ENCODE data around the gene ZNF488. TPM values are rescaled to one million over a fixed set of nuclear protein-coding genes. Genes with fewer than 3 reads are reported as not detected.
"Not testable (repeated sequence)": the region's sequence is repeated elsewhere in the genome, so short reads cannot be mapped to it uniquely, and the experiment has no call there.

ZNF488 gene
- total RNA-seq, 2 experiments from 2014 or later, result 0.70 to 0.75 TPM

DNA sequence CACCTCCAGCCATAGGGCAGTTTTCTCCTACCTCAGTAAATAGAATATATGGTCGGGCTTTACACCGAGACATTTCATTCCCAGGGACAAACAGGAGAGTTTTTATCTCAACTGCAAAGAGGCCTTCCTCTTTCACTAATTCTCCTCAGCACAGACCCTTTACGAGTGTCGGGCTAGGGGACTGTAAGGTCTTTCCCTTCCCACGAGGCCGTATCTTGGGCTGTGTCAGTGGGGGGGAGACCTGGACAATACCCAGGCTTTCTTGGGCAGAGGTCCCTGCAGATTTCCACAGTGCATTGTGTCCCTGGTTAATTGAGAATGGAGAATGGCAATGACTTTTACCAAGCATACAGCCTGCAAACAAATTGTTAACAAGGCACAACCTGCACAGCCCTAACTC lies 13.2 kb upstream of the ZNF488 start:
- H3K4me1 Mint-ChIP-seq, result no peaks in the 10 kb centered on the region
- intact Hi-C loops (cut with DNase I, micrococcal nuclease), result no loop called here
- ATAC-seq (no peak), DNase-seq (no peak)
- no peak overlapping the region for H3K4me3 Mint-ChIP-seq
- no peak overlapping the region for H3K27ac Mint-ChIP-seq
- H3K36me3 Mint-ChIP-seq (ENCODE audit: low read depth), result no peaks in the 10 kb centered on the region
- H3K9me3 Mint-ChIP-seq (ENCODE audit: low read depth), result no peaks in the 10 kb centered on the region
- ChIA-PET CTCF (no interaction called here), POLR2A (no interaction called here)
- H3K27me3 Mint-ChIP-seq, result peaks cover 16% of the 10 kb centered on the region

DNA sequence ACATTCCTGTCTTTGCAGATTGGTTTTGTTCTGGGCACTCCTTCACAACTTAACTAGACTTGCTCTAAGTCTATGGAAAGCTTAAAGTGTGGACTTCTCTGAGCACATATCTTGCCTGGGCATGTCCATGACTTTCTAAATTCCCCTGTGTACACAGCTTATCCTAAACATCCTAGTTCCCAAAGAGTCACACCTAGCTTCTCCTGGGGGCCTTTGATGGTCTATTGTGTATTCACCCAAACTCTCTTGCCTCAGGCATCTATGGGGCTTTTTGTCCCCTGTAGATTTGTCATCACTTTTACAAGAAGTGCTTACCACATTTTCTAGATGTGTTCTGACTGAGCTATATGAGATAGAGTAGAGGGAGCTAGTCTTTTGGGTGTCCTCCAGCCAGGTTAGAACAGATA lies 12.2 kb upstream of the ZNF488 start:
- CTCF ChIA-PET, result interaction anchor here (0.7 to 1.1 kb wide), 2 partner anchors 9 to 13 kb away, joined by 3 read pairs; no protein-coding TSS in a partner anchor
- POLR2A ChIA-PET, result no interaction called here
- H3K4me3 Mint-ChIP-seq, result no peak overlapping the region

DNA sequence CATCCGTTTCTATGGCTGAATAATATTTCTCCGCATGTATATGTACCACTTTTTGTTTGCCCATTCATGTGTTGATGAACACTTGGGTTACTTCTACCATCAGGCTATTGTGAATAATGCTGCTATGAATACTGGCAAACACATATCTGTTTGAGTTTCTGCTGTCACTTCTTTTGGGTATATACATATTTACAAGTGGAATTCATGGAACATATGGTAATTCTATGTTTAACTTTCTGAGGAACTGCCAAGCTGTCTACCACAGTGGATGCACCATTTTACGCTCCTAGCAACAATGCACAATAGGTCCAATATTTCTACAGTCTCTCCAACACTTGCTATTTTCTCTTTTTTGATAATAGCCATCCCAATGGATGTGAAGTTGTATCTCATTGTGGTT lies 5.5 kb upstream of the ZNF488 start:
- H3K27me3 Mint-ChIP-seq, result peaks cover 18% of the 10 kb centered on the region
- no peaks in the 10 kb centered on the region for H3K36me3 Mint-ChIP-seq (ENCODE audit: low read depth)
- peaks cover 4% of the 10 kb centered on the region for H3K4me1 Mint-ChIP-seq
- H3K9me3 Mint-ChIP-seq (ENCODE audit: low read depth), result peaks cover 7% of the 10 kb centered on the region
- no peak overlapping the region for H3K27ac Mint-ChIP-seq
- no peak for ATAC-seq
- no peak for DNase-seq
- intact Hi-C loops (cut with DNase I, micrococcal nuclease), result no loop called here
- ChIA-PET POLR2A (no interaction called here), CTCF (no interaction called here)
- no peak overlapping the region for H3K4me3 Mint-ChIP-seq

More for the DNA sequence above, 12.2 kb upstream of the ZNF488 start:
- intact Hi-C loops (cut with DNase I, micrococcal nuclease), result no loop called here
- H3K27me3 Mint-ChIP-seq, result peaks cover 19% of the 10 kb centered on the region
- H3K36me3 Mint-ChIP-seq (ENCODE audit: low read depth), result no peaks in the 10 kb centered on the region
- no peaks in the 10 kb centered on the region for H3K4me1 Mint-ChIP-seq
- DNase-seq (no peak), ATAC-seq (peak; percentile 39)
- H3K9me3 Mint-ChIP-seq (ENCODE audit: low read depth), result no peaks in the 10 kb centered on the region
- H3K27ac Mint-ChIP-seq, result no peak overlapping the region

DNA sequence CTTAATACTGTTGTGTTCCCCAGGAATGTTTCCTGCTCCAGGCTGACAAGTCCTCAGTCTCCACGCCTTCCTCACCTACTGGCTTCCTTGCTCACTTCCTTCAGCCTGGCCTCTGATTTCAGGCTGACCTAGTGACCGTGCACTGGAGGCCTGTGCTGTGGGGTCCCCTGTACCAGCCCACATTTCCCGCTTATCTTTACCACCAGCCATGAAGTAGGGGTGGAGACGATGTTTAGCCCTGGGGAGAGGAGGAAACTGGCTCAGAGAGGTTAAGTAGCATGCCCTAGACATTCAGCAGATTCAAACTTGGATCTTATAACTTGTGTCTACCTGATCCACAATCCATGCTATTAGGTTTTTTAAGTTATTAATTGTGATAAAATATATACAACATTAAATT lies 4.8 kb upstream of the ZNF488 start:
- DNase-seq (no peak), ATAC-seq (no peak)
- Mint-ChIP-seq H3K27me3 (peaks cover 16% of the 10 kb centered on the region), H3K4me3 (no peak overlapping the region), H3K36me3 (ENCODE audit: low read depth) (no peaks in the 10 kb centered on the region), H3K9me3 (ENCODE audit: low read depth) (peaks cover 7% of the 10 kb centered on the region), H3K27ac (no peak overlapping the region), H3K4me1 (peaks cover 5% of the 10 kb centered on the region)
- intact Hi-C loops (cut with DNase I, micrococcal nuclease), result no loop called here
- ChIA-PET POLR2A (no interaction called here), CTCF (no interaction called here)

DNA sequence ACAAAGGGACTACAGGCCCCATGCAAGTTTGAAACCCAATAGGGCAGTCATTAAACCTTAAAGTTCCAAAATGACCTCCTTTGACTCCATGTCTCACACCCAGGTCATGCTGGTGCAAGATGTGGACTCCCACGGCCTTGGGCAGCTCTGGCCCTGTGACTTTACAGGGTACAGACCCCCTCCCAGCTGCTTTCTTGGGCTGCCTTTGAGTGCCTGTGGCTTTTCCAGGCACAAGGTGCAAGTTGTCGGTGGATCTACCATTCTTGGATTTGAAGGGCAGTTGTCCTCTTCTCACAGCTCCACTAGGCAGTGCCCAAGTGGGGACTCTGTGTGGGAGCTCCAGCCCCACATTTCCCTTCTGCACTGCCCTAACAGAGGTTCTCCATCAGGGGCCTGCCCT lies 2.0 kb upstream of the ZNF488 start:
- H3K36me3 Mint-ChIP-seq (ENCODE audit: low read depth); H3K4me3 Mint-ChIP-seq; intact Hi-C loops (cut with DNase I, micrococcal nuclease); CTCF ChIA-PET; DNase-seq; POLR2A ChIA-PET; H3K27ac Mint-ChIP-seq; H3K9me3 Mint-ChIP-seq (ENCODE audit: low read depth); ATAC-seq: not testable (repeated sequence)
- Mint-ChIP-seq H3K4me1 (peaks cover 12% of the 10 kb centered on the region), H3K27me3 (peaks cover 23% of the 10 kb centered on the region)

DNA sequence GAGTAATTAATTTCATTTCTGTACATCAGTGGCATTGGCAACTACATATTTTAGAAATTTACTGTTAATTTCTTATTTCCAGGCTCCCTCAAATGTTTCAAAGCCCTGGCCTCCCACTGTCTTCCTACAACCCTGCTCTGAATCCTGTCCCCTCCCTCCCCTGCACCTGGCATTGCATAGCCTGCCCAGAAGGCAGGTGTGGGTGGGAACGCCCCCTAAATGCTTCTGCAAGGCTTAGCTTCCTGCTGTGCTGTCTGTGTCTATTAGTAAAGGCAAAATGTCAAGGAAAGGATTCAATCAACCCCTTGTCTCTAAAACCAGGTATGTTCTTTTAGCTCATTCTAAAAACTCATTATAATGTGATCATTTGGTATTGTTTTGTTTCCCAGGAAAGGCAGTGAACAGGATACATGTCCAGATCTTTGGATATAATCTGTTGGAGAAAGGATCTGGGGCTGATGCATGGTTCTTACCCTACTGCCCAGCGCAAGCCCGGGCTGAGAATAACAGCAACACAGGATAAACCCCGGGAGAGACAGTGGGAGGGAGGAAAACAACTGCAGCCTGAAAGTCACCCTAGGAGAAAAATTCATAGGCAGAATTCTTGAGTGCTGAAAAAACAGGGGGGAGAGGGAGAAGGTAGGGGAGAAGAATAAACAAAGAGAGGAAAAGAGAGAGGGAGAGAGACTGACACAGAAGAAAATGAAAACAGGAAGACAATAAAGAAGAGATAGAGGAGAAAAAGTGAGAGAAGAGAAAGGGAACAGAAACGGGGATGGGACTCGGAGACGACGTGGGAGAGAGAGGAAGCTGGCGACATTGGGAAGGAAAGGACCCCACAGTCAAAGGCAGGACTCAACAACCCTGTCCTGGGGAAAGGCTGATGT lies 589 bp downstream of the ZNF488 start:
- ATAC-seq, result no peak

DNA sequence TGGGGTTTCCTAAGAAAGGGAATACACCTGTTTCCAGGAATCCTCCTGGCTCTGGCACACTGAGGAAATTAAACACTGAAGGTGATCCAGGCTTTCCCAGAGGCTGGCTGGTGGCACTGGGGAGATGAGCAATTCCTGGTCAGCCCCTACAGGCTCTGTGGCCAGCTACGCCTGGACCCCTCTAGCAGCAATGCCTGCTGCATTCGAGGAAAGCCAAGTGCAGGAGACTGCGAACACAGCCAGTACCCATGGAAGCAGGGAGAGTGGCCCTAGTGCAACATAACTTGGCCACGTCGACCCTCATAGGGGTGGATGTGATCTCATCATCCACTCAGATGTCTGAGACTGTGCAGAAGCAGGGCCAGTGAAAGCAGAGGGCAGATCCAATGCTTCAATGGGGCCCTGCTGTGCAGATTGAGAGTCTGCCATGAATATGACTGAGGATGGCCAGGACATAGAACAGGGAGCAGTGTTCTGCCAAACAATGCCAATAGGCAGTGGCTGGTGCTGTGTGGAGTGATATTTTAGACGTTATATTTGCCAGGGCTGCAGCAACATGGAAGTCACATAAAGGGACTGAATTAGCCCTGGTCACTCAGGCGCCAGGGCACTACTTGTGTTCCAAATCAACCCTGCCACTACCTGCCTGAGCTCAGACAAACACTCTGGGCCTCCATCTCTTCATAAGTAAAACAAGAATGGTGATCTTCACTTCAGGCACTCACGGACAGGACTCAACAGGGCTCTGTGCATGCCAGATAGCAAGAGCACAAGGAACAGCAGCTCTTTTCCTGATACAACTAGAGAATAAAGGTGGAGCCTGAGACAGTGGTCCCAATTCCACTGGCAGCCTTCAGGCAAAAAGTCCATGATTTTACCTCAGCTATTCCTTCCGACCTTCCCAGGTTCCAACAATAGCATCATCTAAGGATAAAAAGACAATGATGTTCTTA lies 2.4 kb downstream of the ZNF488 start:
- POLR2A ChIA-PET, result no interaction called here
- Mint-ChIP-seq H3K9me3 (ENCODE audit: low read depth) (no peaks in the 10 kb centered on the region), H3K4me3 (no peak overlapping the region), H3K36me3 (ENCODE audit: low read depth) (no peaks in the 10 kb centered on the region), H3K4me1 (peaks cover 16% of the 10 kb centered on the region), H3K27ac (no peak overlapping the region), H3K27me3 (peaks cover 40% of the 10 kb centered on the region)
- CTCF ChIA-PET, result interaction anchor here (0.8 to 1.5 kb wide), 2 partner anchors 9 to 1275 kb away, joined by 3 to 4 read pairs; no protein-coding TSS in a partner anchor
- ATAC-seq (no peak), DNase-seq (no peak)
- intact Hi-C loops (cut with DNase I, micrococcal nuclease), result loop anchor here in 1 of 2 experiments (2.0 kb wide), 1 partner anchor 1099 kb away; no protein-coding TSS in a partner anchor

More for the DNA sequence above, 589 bp downstream of the ZNF488 start:
- intact Hi-C loops (cut with DNase I, micrococcal nuclease), result no loop called here
- DNase-seq, result no peak
- POLR2A ChIA-PET, result no interaction called here
- Mint-ChIP-seq H3K27me3 (peaks cover 30% of the 10 kb centered on the region), H3K4me3 (peak overlapping the region; percentile 71), H3K27ac (peak overlapping the region; percentile 32), H3K36me3 (ENCODE audit: low read depth) (no peaks in the 10 kb centered on the region), H3K9me3 (ENCODE audit: low read depth) (peaks cover 7% of the 10 kb centered on the region), H3K4me1 (peaks cover 12% of the 10 kb centered on the region)
- CTCF ChIA-PET, result interaction anchor here (0.6 to 1.5 kb wide), 2 partner anchors 906 to 1276 kb away, joined by 3 to 4 read pairs; no protein-coding TSS in a partner anchor

DNA sequence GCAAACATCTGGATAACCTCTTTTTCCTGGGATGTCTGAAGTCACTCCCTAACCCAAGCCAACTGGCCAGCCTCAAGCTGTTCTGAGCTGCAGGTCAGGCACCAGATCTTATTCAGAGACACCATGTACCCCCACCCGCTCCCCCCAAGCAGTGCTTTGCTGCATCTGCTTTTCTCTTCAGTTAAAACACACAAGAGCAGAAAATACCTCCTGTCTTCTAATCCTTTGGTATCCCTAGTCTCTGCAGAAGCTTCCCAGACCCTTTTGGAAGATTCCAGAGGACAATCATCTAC lies 3.0 kb downstream of the ZNF488 start:
- Mint-ChIP-seq H3K4me3 (no peak overlapping the region), H3K27ac (no peak overlapping the region), H3K4me1 (peaks cover 16% of the 10 kb centered on the region), H3K9me3 (ENCODE audit: low read depth) (no peaks in the 10 kb centered on the region), H3K36me3 (ENCODE audit: low read depth) (no peaks in the 10 kb centered on the region), H3K27me3 (peaks cover 44% of the 10 kb centered on the region)
- DNase-seq, result no peak
- CTCF ChIA-PET, result interaction anchor here (0.8 kb wide), 1 partner anchor 8 kb away, joined by 3 read pairs; no protein-coding TSS in a partner anchor
- intact Hi-C loops (cut with DNase I, micrococcal nuclease), result loop anchor here in 1 of 2 experiments (2.0 kb wide), 1 partner anchor 1098 kb away; no protein-coding TSS in a partner anchor
- no peak for ATAC-seq
- POLR2A ChIA-PET, result no interaction called here

DNA sequence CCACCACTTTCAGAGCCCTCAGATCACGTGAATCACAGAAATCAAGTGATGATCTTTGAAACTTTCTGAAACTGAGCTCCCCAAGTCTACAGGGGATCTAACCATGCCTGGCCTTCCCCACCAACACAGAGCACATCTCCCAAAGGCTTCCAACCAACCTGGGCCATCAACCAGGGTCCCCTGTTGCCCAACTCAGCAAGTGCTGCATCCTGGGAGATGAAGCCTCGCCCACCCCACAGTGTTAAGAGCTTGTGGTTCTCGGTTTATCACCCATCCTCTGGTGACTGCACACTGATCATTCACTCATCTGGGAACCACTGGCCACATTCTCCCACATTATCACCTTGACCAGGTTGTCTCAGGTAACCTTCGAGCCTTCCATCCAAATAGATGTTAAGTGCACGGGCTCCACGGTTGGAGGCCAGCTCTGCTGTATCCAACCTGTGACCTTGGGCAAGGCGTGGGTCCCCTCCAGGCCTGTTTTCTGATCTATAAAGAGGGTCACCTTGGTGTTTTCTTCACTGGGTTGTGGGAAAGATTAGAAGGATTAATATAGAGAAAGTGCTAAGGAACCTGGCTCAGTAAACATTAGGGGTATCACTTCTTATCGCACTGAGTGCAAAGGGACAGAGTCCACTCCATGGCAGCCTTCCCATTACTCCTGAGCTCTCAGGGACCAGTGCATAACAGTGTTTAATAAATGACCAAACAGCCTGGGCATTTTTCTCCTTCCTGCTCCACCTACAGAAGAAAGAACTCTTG lies 3.6 kb downstream of the ZNF488 start:
- Mint-ChIP-seq H3K36me3 (ENCODE audit: low read depth) (no peaks in the 10 kb centered on the region), H3K4me1 (peaks cover 16% of the 10 kb centered on the region), H3K4me3 (no peak overlapping the region), H3K27me3 (peaks cover 46% of the 10 kb centered on the region), H3K9me3 (ENCODE audit: low read depth) (no peaks in the 10 kb centered on the region), H3K27ac (no peak overlapping the region)
- intact Hi-C loops (cut with DNase I, micrococcal nuclease), result loop anchor here in 1 of 2 experiments (2.0 kb wide), 1 partner anchor 1098 kb away; no protein-coding TSS in a partner anchor
- DNase-seq, result no peak
- no peak for ATAC-seq
- ChIA-PET POLR2A (no interaction called here), CTCF (interaction anchor here (0.6 to 1.3 kb wide), 3 partner anchors 8 to 1108 kb away, joined by 3 to 4 read pairs (median 3); no protein-coding TSS in a partner anchor)

DNA sequence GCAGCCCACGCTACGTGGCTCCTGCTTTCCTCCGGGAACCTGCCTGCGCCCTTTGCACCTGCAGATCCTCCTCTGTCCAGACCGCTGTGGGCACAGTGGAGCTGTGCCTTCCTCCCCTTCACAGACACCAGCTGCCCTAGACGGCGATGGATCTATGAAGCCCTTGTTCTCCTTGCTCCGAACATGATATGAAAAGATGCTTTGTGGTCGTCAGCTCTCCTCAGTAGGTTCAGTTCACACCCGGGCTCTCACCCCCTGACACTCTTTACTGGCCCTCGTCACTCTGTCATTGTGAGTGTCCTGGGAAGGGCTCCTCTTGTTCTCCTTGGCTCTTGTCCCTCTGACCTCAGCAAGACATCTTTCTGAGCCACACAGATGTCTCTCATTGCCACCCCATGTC lies 4.2 kb downstream of the ZNF488 start:
- peaks cover 14% of the 10 kb centered on the region for H3K4me1 Mint-ChIP-seq
- intact Hi-C loops (cut with DNase I, micrococcal nuclease), result loop anchor here in 1 of 2 experiments (2.0 kb wide), 1 partner anchor 1097 kb away; no protein-coding TSS in a partner anchor

DNA sequence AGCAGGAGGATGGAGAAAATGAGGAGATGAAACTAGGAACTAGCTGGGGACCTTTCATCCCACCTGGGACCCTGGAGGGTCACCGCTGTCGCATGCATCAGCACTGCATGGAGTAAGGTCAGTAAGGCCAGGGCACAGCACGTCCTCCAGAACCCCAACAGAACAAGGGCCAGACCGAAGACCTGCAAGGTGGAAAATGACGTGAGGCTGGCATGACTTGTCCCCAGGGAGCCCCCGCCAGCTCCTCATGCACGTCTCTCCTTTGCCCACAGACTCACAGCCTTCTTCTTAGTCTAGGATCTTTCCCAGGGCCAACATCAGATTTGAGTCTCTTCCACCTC lies 4.7 kb downstream of the ZNF488 start:
- H3K27me3 Mint-ChIP-seq, result peaks cover 42% of the 10 kb centered on the region
- no peak overlapping the region for H3K27ac Mint-ChIP-seq
- peaks cover 12% of the 10 kb centered on the region for H3K4me1 Mint-ChIP-seq
- DNase-seq (no peak), ATAC-seq (no peak)
- intact Hi-C loops (cut with DNase I, micrococcal nuclease), result no loop called here
- no peaks in the 10 kb centered on the region for H3K9me3 Mint-ChIP-seq (ENCODE audit: low read depth)
- ChIA-PET CTCF (interaction anchor here (0.7 to 1.3 kb wide), 2 partner anchors 9 to 1096 kb away, joined by 3 to 4 read pairs; no protein-coding TSS in a partner anchor), POLR2A (no interaction called here)
- H3K4me3 Mint-ChIP-seq, result no peak overlapping the region
- no peaks in the 10 kb centered on the region for H3K36me3 Mint-ChIP-seq (ENCODE audit: low read depth)

More for the DNA sequence above, 4.2 kb downstream of the ZNF488 start:
- no peak overlapping the region for H3K4me3 Mint-ChIP-seq
- no peak for DNase-seq
- H3K27me3 Mint-ChIP-seq, result peaks cover 43% of the 10 kb centered on the region
- ChIA-PET CTCF (interaction anchor here (0.6 to 1.3 kb wide), 3 partner anchors 8 to 1108 kb away, joined by 3 to 4 read pairs (median 3); no protein-coding TSS in a partner anchor), POLR2A (no interaction called here)
- no peak for ATAC-seq
- no peak overlapping the region for H3K27ac Mint-ChIP-seq
- no peaks in the 10 kb centered on the region for H3K9me3 Mint-ChIP-seq (ENCODE audit: low read depth)
- H3K36me3 Mint-ChIP-seq (ENCODE audit: low read depth), result no peaks in the 10 kb centered on the region
